SK-N-MC (cell line): Measurements from ENCODE around the gene ARHGEF26.

Source experiments
- EZH2 ChIP-seq: fragments of 200-600 bp; sonication (generic); IDR thresholded peaks from one replicate; pipeline ENCODE4 v1.6.1; 2017; ENCODE audit warnings: antibody characterized with exemption
- FOXP2 ChIP-seq: optimal IDR thresholded peaks from 2 replicates; pipeline ENCODE3; 2011; ENCODE audit warnings: mild to moderate bottlenecking, moderate library complexity; ENCODE audit not compliant: insufficient read depth; ENCODE audit errors: extremely low read length, control extremely low read depth
- POLR2AphosphoS5 ChIP-seq: IDR thresholded peaks from 2 replicates; pipeline ENCODE4 v1.6.1; 2012; ENCODE audit warnings: mild to moderate bottlenecking, low read depth, low read length, borderline replicate concordance

GRCh38 chr3:154126651-154127050 is 5.5 kb downstream of the ARHGEF26 start:
- no peak for TF ChIP-seq POLR2AphosphoS5
- TF ChIP-seq EZH2: no peak
- TF ChIP-seq FOXP2: no peak
